Tibial nerve (tissue), 3 donors: Measurements from ENCODE around the gene SFMBT1.

Source experiments
- POLR2A ChIP-seq, 2 donors: fragments of 450-650 bp; IDR thresholded peaks; one replicate each; pipeline ENCODE4 v1.6.1; 2017; ENCODE audit warnings: antibody characterized with exemption in 2 of 2, mild to moderate bottlenecking in 2 of 2, moderate library complexity in 2 of 2
- TF ChIP-seq, protein P1 (sequence below), 5 experiments: fragments of 200-600 bp in 3 of 5; fragments of 450-650 bp in 2 of 5; sonication (generic) in 3 of 5; IDR thresholded peaks; one replicate each; pipeline ENCODE4 v1.5.1; 2016 to 2019; ENCODE audit warnings: antibody characterized with exemption in 5 of 5, mild to moderate bottlenecking in 3 of 5, moderate library complexity in 2 of 5

DNA sequence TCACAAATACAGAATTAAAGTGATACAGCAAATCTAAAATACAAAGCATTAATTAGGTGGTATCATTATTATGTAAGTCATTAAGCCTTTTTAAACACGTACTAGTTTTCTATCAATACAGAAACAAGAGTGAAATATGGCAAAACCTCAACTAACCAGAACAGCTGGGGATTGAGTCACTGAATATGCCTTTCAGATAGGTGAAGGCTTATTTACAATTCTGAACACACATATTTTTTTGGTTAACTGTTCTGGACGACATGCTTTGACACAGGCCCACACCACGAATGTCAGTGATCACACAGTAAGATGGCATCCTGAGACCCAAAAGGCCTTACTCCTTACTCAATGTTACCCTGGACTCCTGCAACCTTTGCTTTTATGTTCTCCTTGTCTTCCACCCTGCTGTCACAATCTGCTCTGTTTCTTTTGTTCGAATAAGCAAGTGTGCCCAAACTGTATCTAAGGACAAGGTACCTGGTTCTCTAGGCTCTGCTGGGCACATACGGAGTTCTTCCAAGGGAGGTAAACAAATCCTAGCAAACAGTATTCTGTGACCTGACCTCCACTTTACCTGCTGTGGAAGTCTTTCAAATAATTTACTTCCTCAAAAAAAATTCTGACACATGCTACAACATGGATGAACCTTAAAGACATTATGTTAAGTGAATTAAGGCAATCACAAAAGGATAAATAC is 7.0 kb downstream of the SFMBT1 start:
- TF ChIP-seq, protein P1, sequence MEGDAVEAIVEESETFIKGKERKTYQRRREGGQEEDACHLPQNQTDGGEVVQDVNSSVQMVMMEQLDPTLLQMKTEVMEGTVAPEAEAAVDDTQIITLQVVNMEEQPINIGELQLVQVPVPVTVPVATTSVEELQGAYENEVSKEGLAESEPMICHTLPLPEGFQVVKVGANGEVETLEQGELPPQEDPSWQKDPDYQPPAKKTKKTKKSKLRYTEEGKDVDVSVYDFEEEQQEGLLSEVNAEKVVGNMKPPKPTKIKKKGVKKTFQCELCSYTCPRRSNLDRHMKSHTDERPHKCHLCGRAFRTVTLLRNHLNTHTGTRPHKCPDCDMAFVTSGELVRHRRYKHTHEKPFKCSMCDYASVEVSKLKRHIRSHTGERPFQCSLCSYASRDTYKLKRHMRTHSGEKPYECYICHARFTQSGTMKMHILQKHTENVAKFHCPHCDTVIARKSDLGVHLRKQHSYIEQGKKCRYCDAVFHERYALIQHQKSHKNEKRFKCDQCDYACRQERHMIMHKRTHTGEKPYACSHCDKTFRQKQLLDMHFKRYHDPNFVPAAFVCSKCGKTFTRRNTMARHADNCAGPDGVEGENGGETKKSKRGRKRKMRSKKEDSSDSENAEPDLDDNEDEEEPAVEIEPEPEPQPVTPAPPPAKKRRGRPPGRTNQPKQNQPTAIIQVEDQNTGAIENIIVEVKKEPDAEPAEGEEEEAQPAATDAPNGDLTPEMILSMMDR (IDR thresholded peaks at IDR 0.05), result no peak
- TF ChIP-seq POLR2A (IDR thresholded peaks at IDR 0.05), result no peak
